Fibroblast of skin of scalp (primary cell): Measurements from ENCODE around the gene RNF220. TPM values are rescaled to one million over a fixed set of nuclear protein-coding genes. Genes with fewer than 3 reads are reported as not detected.

Source experiments
- DNase-seq: peaks from one replicate; pipeline ENCODE4 v3.0.0-alpha.2; 2013
- polyA plus RNA-seq, 2 experiments: library from polyadenylated mRNA; unstranded; fragments of 120-200 nt; gene quantifications; one replicate each; pipeline ENCODE4 v1.2.1, GENCODE V29; 2013; ENCODE audit not compliant: insufficient read length in 2 of 2

RNF220 gene
- 54.9 TPM for polyA plus RNA-seq (2013, experiment 1 of 2; ENCODE audit: insufficient read length)
- polyA plus RNA-seq (2013, experiment 2 of 2; ENCODE audit: insufficient read length), result 56.0 TPM

DNA sequence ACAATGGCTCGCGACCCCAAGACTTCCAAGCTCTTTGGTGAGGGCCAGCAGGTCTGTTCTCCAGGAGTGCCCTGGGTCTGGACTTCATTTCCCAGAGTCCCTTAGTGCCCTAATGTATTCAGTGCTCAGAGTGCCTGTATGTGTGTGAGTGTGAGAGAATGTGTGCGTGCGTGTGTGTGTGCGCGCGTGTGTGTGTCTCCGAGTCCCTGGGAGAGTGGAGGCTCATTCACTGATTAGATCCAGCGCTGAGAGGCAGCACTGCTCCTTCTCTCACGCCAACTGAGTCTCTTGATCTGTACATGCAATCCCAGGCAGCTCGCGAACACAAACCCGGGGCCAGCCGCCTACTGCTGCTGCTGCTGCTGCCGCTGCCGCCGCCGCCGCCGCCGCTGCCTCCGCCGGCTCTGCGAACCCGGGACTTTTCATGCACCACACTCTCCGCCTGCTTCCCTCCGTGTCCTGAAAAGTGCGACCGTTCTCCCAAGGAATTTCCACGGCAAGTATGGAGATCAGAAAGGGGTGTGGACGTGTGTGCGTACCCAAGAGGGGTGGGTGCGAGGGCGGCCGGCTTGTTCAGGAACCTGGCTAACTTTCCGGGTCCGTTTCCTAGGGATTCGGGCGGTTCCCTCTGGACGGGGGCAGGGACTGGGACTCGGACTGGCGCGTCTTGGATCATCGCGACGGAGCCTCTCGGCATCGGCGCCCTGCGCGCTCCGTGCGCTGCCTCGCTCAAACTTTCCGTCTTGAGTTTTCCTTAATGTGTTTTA lies at the start of gene RNF220:
TSS of gene RNF220 (plus strand) at position 225 of the 767 bp plus-strand sequence.
- DNase-seq, result peak; percentile 79

DNA sequence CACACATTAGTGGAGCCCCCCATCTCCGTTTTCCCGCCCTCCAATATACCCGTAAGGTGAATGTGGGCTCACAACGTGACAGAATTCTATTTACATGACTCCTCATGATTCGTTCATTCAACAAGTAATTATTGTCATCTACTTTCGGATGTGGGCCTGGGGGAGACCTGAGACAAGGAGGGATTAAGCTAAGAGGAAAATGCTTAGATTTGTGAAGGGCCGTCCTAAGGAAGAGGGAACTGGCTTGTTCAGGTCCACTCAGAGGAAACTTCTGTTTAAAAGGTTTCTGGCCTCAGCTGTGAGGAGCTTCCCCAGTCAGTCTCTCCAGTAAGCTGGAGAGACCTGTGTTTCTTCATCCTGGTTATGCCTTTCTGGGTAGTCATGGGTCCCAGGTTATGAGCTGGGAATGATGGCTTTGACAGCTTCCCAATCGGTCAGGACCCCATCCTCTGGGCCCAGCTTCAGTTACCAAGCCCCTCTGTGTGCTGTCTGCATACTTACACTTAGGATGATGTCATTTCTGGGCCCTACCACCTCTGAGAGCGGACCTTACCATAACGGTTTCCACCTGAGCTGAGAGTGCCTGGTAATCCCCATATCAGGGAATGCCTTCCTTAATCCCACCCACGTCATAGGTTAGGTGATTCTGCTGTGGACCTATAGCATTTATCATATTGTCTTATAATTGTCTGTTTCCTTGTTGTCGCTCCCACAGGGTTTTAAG lies 49.3 kb upstream of the RNF220 start:
- no peak for DNase-seq

DNA sequence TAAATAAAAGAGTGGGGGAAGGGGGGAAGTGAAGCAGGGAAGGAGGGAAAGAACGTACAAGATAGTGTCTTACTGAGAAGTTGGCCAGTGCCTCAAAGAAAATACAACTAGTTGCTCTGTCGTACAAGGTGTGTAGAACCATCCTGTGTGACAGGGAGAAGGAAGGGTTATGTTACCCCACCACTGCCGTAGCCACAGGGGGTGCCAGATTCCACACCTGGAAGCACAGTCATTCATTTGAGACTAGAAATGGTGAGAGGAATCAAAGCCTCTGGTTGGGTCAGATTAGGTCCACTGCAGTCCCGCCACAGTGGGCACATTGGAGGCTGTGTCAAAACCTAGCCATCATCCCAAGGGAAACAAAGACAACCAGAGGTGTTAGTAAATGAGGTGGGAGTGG lies 47.3 kb upstream of the RNF220 start:
- DNase-seq, result no peak

- DNase-seq, result no peak
These were observed 45.7 kb upstream of the RNF220 start for GRCh38 chr1:44359234-44359935.

GRCh38 chr1:44361478-44361877 lies 43.6 kb upstream of the RNF220 start:
- no peak for DNase-seq

DNA sequence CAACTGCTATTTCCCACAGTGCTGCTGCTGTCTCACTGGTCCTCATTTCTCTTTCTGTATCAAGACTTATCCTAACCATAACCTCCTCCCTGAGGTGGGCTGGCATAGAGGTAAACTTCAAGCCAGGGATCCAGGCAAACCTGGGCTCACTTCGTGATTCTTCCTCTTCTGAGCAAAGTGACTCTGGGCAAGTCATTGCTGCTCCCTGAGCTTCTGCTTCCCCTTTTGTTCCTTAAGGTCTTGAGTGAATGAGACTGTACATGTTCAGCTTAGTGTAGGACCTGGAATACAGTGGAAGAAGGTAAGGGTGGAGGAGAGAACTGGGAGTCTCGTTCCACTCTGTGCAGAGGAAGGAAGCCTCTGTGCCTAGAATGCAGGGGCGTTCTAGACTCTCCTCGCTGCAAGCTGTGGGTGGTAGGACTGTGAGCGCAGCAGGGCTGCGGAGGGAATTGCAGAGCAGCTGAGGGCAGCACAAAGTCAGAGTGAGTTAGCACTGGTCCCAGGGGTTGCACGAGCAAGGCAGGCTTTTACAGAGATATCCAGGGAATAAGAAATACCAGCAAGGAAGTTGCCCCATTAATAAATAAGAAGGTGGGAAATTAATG lies 38.6 kb upstream of the RNF220 start:
- no peak for DNase-seq

DNA sequence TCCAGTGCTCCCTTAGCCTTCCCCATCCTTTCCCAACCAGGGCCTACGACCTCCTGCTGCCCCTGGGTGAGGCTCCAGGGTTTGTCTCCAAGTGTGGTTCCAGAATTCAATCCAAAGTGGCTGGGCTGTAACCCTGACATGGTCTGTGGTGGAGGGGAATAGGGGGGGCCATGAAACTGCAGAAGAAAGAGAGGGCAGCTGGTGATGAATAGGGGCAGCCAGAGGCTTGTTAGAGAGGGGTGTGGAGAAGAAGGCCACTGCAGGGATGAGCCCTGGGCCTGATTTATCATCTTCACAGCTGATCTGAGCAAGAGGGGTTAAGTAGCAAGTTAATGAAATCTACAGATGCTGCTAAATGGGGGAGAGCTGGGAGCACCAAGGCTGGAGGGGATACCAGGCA lies 37.1 kb upstream of the RNF220 start:
- no peak for DNase-seq

- DNase-seq, result no peak
These were observed 36.4 kb upstream of the RNF220 start for GRCh38 chr1:44368471-44369151.

DNA sequence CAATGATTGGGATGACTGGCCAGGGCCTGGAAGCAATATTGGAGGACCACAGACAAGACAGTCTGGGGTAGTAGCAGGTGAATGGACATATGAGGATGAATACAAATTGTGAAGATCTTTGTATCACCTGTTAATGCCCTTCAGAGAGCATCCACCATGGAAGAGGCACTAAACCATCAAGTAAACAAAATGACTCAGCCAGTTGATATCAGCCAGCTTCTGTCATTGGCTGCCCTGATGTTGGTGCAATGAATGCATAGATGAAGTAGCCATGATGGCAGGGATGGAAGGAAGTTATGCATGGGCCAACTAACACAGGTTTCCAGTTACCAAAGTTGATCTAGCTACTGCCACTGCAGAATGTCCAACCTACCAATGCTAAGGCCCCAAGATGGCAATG lies 33.8 kb upstream of the RNF220 start:
- no peak for DNase-seq

DNA sequence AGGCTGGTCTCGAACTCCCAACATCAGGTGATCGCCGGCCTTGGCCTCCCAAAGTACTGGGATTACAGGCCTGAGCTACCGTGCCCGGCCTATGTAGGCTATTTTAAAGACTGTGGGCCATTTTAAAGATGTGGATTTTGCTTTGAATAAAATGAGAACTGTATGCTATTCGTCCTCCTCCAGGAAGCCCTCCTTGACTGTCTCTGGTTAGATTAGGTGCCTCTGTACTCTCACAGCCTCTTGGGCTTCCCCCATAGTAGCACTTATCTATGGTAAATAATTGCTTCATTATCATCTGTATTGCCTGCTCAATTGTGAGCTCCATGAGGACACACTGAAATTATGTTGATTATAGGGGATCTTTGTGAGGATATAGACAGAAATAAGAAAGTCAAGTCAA lies 29.5 kb upstream of the RNF220 start:
- no peak for DNase-seq

- DNase-seq, result peak; percentile 53
These were observed 26.9 kb upstream of the RNF220 start for GRCh38 chr1:44377925-44378784.

GRCh38 chr1:44380666-44381177 lies 24.3 kb upstream of the RNF220 start:
- DNase-seq, result no peak

DNA sequence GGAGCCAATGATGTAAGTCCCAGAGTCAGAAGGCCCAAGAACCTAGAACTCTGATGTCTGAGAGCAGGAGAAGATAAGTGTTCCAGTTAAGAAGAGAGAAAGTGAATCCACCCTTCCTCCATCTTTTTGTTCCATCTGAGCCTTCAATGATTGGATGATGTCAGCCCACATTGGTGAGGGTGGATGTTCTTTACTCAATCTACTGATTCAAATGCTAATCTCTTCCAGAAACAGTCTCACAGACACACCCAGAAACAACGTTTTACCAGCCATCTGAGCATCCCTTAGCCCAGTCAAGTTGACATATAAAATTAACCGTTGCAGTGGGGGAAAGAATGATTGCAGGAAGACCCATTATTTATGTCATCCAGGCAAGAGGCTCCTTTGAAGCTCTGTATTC lies 16.5 kb upstream of the RNF220 start:
- DNase-seq, result no peak

DNA sequence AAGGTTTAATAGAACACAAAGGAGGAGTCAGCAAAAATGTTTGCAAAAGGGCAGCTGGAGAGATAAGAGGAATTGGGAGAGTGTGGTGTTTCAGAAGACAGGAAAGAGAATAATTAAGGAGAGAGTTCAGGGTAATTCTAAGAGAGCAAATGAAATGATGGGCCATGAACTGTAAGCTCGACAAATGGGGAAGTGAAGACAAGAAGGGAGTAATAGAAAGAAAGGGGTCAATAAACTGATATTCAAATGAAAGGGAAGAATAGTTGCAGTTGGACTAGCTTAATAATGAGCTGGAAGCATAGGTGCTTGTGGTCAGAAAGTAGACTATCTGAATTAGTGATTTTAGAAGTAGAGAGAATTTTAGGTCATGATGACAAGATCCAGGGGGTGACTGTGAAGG lies 15.6 kb upstream of the RNF220 start:
- DNase-seq, result no peak

DNA sequence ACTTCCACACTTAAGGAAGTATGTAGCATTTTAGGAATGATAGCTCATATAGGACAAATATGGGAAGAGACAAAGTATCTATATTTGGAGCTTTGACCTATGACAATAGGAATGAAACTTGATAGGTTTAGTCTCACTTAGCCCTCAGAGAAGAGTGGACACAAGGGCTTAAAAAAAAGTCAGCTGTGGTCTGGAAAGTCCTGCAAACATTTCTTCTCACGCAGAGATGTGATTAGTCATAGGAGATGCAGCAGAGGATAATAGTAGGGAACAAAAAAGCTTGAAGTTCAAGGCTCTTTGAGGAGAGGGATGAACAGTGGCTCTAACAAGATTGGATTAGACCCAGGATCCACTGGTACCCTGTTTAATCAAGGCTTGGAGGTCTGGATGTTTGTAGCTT lies 14.8 kb upstream of the RNF220 start:
- DNase-seq, result peak; percentile 89

GRCh38 chr1:44401256-44402228 lies 3.5 kb upstream of the RNF220 start:
- DNase-seq, result no peak

DNA sequence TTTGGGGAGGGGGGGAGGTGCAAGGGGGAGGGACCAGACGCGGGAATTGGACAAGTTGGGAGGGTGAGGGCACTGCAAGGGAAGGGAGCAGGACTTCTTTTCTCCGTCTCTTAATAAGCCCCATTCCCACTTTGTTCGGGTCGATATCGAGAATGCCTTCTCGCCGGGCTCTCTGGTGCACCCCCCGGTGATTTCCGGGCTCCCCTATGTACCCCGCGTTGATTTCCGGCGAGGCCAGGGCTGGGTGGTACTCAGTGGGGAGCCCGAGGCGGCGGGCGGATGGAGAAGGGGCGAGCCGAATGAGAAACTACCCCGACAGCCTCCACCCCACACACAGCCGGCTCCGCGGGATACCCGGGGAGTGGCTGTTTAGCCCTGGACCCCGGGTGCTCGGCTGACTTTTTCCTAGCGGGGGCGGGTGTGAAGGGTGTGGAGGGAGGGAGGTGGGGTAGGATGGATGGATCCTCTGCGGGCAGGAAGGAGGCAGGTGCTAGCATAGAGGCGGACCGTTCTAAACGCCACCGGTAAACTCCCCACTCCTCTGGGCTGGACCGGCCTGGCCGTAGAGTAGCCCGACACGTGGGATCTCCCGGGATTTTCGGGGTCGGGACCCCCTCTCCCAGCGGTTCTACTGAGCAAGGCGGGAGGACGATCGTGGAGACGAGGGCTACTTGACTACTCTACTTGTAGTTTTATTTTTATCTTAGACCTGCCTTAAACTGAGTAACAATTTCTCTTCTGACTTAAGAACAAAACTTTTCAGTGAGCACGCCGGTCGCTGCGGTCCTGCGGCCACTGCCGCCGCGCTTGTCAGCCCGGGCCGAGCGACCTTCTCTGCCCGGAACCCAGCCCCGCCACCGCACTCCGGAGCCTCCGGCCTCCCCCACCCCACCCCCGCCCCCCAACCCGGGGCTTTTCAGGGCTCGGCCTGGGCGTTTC lies 1.0 kb downstream of the RNF220 start:
- no peak for DNase-seq

GRCh38 chr1:44406737-44407429 lies 1.8 kb downstream of the RNF220 start:
- DNase-seq, result no peak
